ENCODE measurements around the gene SRP54.
"Not testable (repeated sequence)": the region's sequence is repeated elsewhere in the genome, so short reads cannot be mapped to it uniquely, and the experiment has no call there.

The SRP54 gene

GRCh38 chr14:35028435-35028834, 45.6 kb downstream of the SRP54 start:
- Histone ChIP-seq H3K9me3 (ENCODE audit: control insufficient read depth, insufficient read depth, low read length) (peaks cover 2% of the 10 kb centered on the region; the same call in 1 of the 2 replicates), H3K4me2 (ENCODE audit: low read length) (no peak overlapping the region), H3K4me3 (ENCODE audit: low read length) (no peak overlapping the region), H3K79me2 (ENCODE audit: control insufficient read depth, low read length) (no peaks in the 10 kb centered on the region), H3K9me2 (replicated peaks; ENCODE audit: control insufficient read depth, low read length) (no peaks in the 10 kb centered on the region), H3K4me1 (ENCODE audit: control insufficient read depth, low read length) (no peaks in the 10 kb centered on the region), H3K36me3 (ENCODE audit: control insufficient read depth, low read length) (peaks cover 37% of the 10 kb centered on the region), H3F3A (ENCODE audit: control insufficient read depth, insufficient read depth) (no peaks in the 10 kb centered on the region), H3K27ac (ENCODE audit: low read depth, low read length) (no peak overlapping the region), H4K20me1 (ENCODE audit: control insufficient read depth, insufficient read depth, low read depth, low read length) (no peaks in the 10 kb centered on the region), H3K27me3 (ENCODE audit: control insufficient read depth, low read length) (no peaks in the 10 kb centered on the region)
- TF ChIP-seq EZH2phosphoT487 (IDR thresholded peaks at IDR 0.05; ENCODE audit: borderline replicate concordance, low read length) (no peak), CTCF (IDR thresholded peaks at IDR 0.05; ENCODE audit: low read depth, low read length, poor library complexity, severe bottlenecking) (no peak)

GRCh38 chr14:35032562-35032961, 49.8 kb downstream of the SRP54 start:
- Histone ChIP-seq H3K27me3 (ENCODE audit: control insufficient read depth, low read length) (no peaks in the 10 kb centered on the region), H3K79me2 (ENCODE audit: control insufficient read depth, low read length) (no peaks in the 10 kb centered on the region), H3K4me2 (ENCODE audit: low read length) (no peak overlapping the region), H4K20me1 (ENCODE audit: control insufficient read depth, insufficient read depth, low read depth, low read length) (no peaks in the 10 kb centered on the region), H3K4me3 (ENCODE audit: low read length) (no peak overlapping the region), H3K9me3 (ENCODE audit: control insufficient read depth, insufficient read depth, low read length) (peaks cover 13% of the 10 kb centered on the region; the same call in 1 of the 2 replicates), H3K9me2 (replicated peaks; ENCODE audit: control insufficient read depth, low read length) (no peaks in the 10 kb centered on the region), H3K27ac (ENCODE audit: low read depth, low read length) (no peak overlapping the region), H3K4me1 (ENCODE audit: control insufficient read depth, low read length) (no peaks in the 10 kb centered on the region), H3K36me3 (ENCODE audit: control insufficient read depth, low read length) (peaks cover 31% of the 10 kb centered on the region), H3F3A (ENCODE audit: control insufficient read depth, insufficient read depth) (no peaks in the 10 kb centered on the region)
- TF ChIP-seq EZH2phosphoT487 (IDR thresholded peaks at IDR 0.05; ENCODE audit: borderline replicate concordance, low read length) (no peak), CTCF (IDR thresholded peaks at IDR 0.05; ENCODE audit: low read depth, low read length, poor library complexity, severe bottlenecking) (no peak)

GRCh38 chr14:35034440-35034833, 51.6 kb downstream of the SRP54 start:
- TF ChIP-seq CTCF (IDR thresholded peaks at IDR 0.05; ENCODE audit: low read depth, low read length, poor library complexity, severe bottlenecking) (no peak), EZH2phosphoT487 (IDR thresholded peaks at IDR 0.05; ENCODE audit: borderline replicate concordance, low read length) (no peak)
- Histone ChIP-seq H3K27ac (ENCODE audit: low read depth, low read length) (no peak overlapping the region), H3K9me3 (ENCODE audit: control insufficient read depth, insufficient read depth, low read length) (peaks cover 13% of the 10 kb centered on the region; the same call in 1 of the 2 replicates), H3K27me3 (ENCODE audit: control insufficient read depth, low read length) (no peaks in the 10 kb centered on the region), H3F3A (ENCODE audit: control insufficient read depth, insufficient read depth) (0 out of 2 replicates have a peak, but pooled peaks cover 4% of the 10 kb centered on the region), H3K79me2 (ENCODE audit: control insufficient read depth, low read length) (no peaks in the 10 kb centered on the region), H3K36me3 (ENCODE audit: control insufficient read depth, low read length) (peaks cover 14% of the 10 kb centered on the region), H3K4me3 (ENCODE audit: low read length) (no peak overlapping the region), H4K20me1 (ENCODE audit: control insufficient read depth, insufficient read depth, low read depth, low read length) (no peaks in the 10 kb centered on the region), H3K4me2 (ENCODE audit: low read length) (no peak overlapping the region), H3K4me1 (ENCODE audit: control insufficient read depth, low read length) (no peaks in the 10 kb centered on the region), H3K9me2 (replicated peaks; ENCODE audit: control insufficient read depth, low read length) (no peaks in the 10 kb centered on the region)

- not testable (repeated sequence) for H3K27me3 ChIP-seq (ENCODE audit: control insufficient read depth, low read length); H3K9me2 ChIP-seq (replicated peaks; ENCODE audit: control insufficient read depth, low read length); H3K4me3 ChIP-seq (ENCODE audit: low read length); H3K4me1 ChIP-seq (ENCODE audit: control insufficient read depth, low read length); H3K27ac ChIP-seq (ENCODE audit: low read depth, low read length); H3K79me2 ChIP-seq (ENCODE audit: control insufficient read depth, low read length); H3K4me2 ChIP-seq (ENCODE audit: low read length); H3F3A ChIP-seq (ENCODE audit: control insufficient read depth, insufficient read depth); H4K20me1 ChIP-seq (ENCODE audit: control insufficient read depth, insufficient read depth, low read depth, low read length)
- H3K36me3 ChIP-seq (ENCODE audit: control insufficient read depth, low read length), result peaks cover 11% of the 10 kb centered on the region
- H3K9me3 ChIP-seq (ENCODE audit: control insufficient read depth, insufficient read depth, low read length), result peaks cover 13% of the 10 kb centered on the region; the same call in 1 of the 2 replicates
Observed at GRCh38 chr14:35034944-35035554, 52.3 kb downstream of the SRP54 start.

- H4K20me1 ChIP-seq (ENCODE audit: control insufficient read depth, insufficient read depth, low read depth, low read length); H3K79me2 ChIP-seq (ENCODE audit: control insufficient read depth, low read length); H3F3A ChIP-seq (ENCODE audit: control insufficient read depth, insufficient read depth); H3K4me3 ChIP-seq (ENCODE audit: low read length); H3K27ac ChIP-seq (ENCODE audit: low read depth, low read length); H3K27me3 ChIP-seq (ENCODE audit: control insufficient read depth, low read length); H3K9me2 ChIP-seq (replicated peaks; ENCODE audit: control insufficient read depth, low read length); H3K36me3 ChIP-seq (ENCODE audit: control insufficient read depth, low read length); H3K4me2 ChIP-seq (ENCODE audit: low read length); H3K4me1 ChIP-seq (ENCODE audit: control insufficient read depth, low read length): not testable (repeated sequence)
- peaks cover 12% of the 10 kb centered on the region; the same call in 1 of the 2 replicates for H3K9me3 ChIP-seq (ENCODE audit: control insufficient read depth, insufficient read depth, low read length)
Observed at GRCh38 chr14:35038312-35038711, 55.5 kb downstream of the SRP54 start.
